ENCODE data around the gene LRRC32.

DNA sequence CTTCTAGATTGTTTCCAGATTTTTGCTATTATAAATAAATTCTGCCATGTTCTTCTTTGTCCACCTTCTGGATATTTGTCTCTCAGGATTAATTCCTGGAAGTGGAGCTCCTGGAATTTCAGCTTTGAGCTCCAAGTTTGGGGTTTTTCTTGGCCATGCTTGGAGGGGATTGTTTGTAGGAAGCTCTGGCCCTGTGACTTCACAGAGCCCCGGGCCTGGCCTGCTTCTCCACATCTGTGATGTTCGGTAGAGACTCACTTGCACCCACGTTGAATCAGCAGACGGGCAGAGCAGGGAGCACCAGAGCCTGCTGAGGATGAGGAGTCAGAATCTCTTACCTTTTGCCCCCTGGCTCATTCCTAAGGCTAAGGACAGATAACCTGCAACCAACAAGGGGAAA, 35.7 kb downstream of the LRRC32 start:
- TF ChIP-seq, protein P1, sequence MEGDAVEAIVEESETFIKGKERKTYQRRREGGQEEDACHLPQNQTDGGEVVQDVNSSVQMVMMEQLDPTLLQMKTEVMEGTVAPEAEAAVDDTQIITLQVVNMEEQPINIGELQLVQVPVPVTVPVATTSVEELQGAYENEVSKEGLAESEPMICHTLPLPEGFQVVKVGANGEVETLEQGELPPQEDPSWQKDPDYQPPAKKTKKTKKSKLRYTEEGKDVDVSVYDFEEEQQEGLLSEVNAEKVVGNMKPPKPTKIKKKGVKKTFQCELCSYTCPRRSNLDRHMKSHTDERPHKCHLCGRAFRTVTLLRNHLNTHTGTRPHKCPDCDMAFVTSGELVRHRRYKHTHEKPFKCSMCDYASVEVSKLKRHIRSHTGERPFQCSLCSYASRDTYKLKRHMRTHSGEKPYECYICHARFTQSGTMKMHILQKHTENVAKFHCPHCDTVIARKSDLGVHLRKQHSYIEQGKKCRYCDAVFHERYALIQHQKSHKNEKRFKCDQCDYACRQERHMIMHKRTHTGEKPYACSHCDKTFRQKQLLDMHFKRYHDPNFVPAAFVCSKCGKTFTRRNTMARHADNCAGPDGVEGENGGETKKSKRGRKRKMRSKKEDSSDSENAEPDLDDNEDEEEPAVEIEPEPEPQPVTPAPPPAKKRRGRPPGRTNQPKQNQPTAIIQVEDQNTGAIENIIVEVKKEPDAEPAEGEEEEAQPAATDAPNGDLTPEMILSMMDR (IDR thresholded peaks at IDR 0.05), result no peak
- TF ChIP-seq POLR2AphosphoS5 (IDR thresholded peaks at IDR 0.05; ENCODE audit: insufficient read depth in 1 of 2, low read depth in 1 of 2), result no peak

Measured in vagina (tissue), 2 donors.